HG03469 (cell line): ENCODE measurements around the gene DIPK1B.

Experiments
- ATAC-seq: cut with Tn5 transposase; IDR thresholded peaks from one replicate; pipeline ENCODE4 v1.9.1; 2021; ENCODE audit warnings: mild to moderate bottlenecking, moderate library complexity, moderate number of reproducible peaks; ENCODE audit not compliant: unreplicated experiment

Gene DIPK1B

GRCh38 chr9:136711751-136712689 lies at the start of gene DIPK1B:
DIPK1B (plus strand) TSS chr9:136712572; CDS start chr9:136712666, 94 bp downstream.
- no peak for ATAC-seq

- no peak for ATAC-seq
Measured at GRCh38 chr9:136662656-136663581, 49.5 kb upstream of the DIPK1B start, which contains the start of gene EGFL7. EGFL7 (plus strand) TSS chr9:136662916; CDS start chr9:136668283, 5,367 bp downstream.

GRCh38 chr9:136664000-136664915 lies 48.1 kb upstream of the DIPK1B start:
- no peak for ATAC-seq

GRCh38 chr9:136665111-136665703 lies 47.2 kb upstream of the DIPK1B start:
- ATAC-seq: no peak

GRCh38 chr9:136665704-136666371 lies 46.5 kb upstream of the DIPK1B start:
- ATAC-seq: no peak

DNA sequence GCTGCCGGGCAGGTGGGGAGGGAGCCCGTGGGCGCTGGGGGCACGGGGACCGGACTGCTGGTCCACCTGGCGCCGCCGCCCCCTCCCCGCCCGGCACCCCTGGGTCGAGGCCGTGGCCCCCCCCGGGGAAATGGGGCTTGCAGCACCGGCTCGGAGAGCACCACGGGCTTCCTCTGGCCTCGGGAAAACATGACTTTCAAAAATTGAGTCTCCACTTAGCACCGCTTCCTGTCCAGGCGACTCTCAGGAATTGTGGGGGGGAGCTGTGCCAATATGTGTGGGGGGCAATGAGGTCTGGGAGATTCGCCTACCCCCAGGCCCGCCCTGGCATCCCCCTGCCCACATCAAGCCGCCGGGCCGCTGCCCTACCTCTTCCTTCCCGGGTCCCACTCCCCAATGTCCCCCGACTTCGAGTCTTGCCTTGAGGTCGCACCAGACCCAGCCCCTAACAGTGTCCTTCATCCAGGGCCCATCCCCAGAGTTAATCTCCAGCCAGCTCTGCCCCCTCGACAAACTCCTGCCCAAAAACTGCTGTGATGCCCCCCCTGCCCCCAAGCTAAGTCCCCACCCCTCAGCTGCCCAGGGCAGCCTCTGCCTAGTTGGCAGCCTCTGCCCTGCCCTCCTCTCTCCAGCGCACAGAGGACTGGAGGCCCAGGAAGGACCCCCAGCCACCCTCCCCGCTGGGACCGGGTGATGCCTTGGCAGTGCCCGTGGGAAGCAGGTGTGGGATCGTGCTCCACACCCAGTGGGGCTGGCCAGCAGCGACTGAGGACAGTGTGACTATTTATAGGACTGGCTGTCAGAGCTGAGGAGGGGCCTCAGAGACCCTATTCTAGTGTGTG lies 45.8 kb upstream of the DIPK1B start:
- no peak for ATAC-seq

DNA sequence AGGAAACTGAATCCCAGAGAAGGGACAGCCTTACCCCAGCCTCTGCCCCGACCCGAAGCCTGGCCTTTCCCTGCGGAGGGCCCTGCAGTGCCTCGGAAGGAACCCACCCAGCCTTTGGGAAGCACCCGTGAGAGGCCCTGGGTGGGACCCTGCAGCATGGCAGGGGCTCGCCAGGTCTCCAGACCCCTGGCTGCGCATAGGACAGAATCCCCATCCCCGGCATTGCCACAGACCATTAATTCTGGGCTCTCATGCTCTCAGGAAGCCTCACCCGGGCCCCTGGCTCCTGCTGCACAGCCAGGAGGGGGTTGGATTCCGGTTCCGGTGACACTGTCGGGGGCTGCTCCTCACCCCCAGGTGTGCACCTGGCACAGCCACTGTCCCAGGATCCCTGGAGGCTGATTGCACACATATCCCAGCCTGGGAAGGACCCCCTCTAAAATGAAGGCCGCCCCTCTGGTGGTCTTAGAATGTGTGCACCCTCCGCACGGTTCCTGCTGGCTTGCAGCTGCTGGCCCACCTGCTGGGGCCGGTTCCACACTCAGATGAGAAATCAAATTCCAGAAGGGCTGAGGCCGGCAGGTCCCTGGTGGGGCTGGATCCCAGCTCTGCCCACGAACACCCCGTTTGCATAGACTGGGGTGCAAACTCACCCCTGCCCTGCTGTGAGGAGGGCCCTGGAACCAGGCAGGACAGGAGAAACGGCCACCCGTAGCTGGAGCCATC lies 45.0 kb upstream of the DIPK1B start:
- ATAC-seq: no peak

DNA sequence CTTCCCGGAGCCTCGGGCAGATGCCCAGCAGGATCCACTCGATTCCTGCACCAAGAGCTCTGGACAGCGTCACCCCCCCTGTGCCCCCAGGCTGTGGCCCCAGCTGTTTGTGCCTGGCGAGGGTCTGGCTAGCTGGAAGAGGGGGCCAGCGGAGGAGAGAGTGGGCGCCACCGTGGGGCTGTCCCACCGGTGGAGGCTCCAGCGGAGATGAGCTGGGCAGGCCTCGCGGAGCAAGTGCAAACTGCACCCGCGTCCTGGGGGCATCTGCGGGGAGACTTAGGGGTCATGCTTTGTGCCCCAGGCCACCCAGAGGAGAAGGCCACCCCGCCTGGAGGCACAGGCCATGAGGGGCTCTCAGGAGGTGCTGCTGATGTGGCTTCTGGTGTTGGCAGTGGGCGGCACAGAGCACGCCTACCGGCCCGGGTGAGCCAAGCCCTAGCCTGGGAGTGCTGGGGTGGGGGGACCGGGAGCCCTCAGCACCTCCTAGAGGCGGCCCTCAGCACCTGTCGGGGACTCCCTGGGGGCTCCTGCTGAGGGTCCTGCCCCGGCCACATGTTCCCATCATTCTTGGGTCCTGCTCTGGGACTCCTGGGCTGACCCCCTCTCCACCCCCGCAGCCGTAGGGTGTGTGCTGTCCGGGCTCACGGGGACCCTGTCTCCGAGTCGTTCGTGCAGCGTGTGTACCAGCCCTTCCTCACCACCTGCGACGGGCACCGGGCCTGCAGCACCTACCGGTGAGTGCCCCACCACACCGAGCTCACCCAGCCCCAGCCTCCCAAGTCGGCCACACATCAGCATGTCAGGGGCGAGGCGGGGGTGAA lies 44.2 kb upstream of the DIPK1B start:
- no peak for ATAC-seq

- ATAC-seq: no peak
Measured at GRCh38 chr9:136668983-136669790, 43.2 kb upstream of the DIPK1B start.

DNA sequence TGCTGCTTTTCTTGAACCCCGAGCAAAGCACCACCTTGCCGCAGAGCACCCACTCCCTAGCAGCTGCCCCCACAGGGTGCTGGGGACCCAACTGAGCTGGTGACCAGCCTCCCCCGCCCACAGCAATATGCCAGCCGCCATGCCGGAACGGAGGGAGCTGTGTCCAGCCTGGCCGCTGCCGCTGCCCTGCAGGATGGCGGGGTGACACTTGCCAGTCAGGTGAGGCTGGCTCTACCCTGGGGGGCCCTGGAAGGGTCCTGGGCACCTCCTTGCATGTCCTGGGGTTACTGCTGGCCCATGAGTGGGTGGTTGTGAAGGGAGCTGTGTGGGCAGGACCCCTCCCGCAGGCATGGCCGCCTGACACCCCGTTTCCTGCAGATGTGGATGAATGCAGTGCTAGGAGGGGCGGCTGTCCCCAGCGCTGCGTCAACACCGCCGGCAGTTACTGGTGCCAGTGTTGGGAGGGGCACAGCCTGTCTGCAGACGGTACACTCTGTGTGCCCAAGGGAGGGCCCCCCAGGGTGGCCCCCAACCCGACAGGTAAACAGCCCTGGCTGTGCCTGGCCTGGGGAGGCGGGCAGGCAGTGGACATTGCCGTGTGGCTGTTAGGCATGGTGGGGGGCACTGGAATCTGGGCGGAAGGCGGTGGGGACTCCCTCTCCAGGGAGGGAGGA lies 42.4 kb upstream of the DIPK1B start:
- ATAC-seq: no peak

GRCh38 chr9:136670576-136671253 lies 41.7 kb upstream of the DIPK1B start:
- no peak for ATAC-seq

DNA sequence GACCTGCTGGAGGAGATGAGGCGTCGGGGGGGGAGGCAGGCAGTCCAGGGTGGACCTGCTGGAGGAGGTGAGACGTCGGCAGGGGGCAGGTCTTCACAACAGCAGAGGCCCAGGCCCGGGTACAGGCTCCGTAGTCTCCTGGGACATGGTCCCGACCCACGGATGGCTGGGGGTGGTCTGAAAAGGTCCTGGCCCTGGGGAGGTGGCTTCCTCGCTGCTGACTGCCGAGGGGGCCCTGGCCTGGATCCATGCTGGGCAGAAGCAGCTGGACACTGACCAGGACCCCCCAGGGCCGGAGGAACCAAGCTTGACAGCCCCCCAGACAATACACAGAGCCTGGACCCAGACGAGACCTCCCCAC lies 41.1 kb upstream of the DIPK1B start:
- ATAC-seq: no peak

DNA sequence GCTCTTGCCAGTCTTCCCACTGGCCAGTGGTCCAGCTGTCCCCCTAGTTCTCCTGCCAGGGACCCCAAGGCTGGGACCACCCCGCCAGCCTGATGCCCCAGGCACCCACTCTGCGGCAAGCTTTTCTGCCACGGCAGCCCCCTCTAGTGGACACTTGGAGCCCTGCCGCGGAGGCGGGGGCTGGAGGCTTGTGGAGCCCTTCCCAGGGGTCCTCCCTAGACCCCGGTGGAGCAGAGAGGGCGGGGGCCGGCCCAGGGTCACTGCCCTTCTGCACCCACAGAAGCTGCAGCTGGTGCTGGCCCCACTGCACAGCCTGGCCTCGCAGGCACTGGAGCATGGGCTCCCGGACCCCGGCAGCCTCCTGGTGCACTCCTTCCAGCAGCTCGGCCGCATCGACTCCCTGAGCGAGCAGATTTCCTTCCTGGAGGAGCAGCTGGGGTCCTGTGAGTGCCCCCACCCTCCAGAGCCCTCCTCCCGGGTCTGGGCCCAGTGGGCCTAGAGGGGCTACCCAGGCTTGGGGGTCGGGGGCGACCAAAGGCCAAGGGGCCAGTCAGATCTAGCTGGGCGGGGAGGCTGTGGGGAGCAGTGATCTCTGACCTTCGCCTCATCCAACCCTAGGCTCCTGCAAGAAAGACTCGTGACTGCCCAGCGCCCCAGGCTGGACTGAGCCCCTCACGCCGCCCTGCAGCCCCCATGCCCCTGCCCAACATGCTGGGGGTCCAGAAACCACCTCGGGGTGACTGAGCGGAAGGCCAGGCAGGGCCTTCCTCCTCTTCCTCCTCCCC lies 40.5 kb upstream of the DIPK1B start:
- no peak for ATAC-seq

- no peak for ATAC-seq
Measured at GRCh38 chr9:136672431-136673087, 39.8 kb upstream of the DIPK1B start.
